HepG2 (cell line): ENCODE measurements around the gene LRIG1. TPM values are rescaled to one million over a fixed set of nuclear protein-coding genes. Genes with fewer than 3 reads are reported as not detected.

Experiments used
- ATAC-seq: fragments of 200-7000 bp; cut with Tn5 transposase; 3 replicates; pipeline ENCODE4 v1.9.1; 2020; ENCODE audit warnings: mild to moderate bottlenecking, moderate library complexity
- BruUV-seq: library from RNA; stranded (reverse); fragments of 400-500 nt; replicated peaks from 2 replicates; lab custom pipeline; 2021; lab: Mats Ljungman, UMichigan
- CTCF ChIA-PET: fragments of 300-600 bp; formaldehyde crosslinking; extraction: SDS; loops from one replicate; lab custom pipeline; 2021; ENCODE audit warnings: low total read pairs, inconsistent platforms, low intra/inter-chr PET ratio; lab: Yijun Ruan, JAX
- POLR2A ChIA-PET: fragments of 350-600 bp; sonication (Branson Sonifier 250); formaldehyde crosslinking; loops from one replicate; lab custom pipeline; 2020; ENCODE audit warnings: antibody characterized with exemption, inconsistent platforms; lab: Yijun Ruan, JAX
- DNase-seq: peaks from one replicate; pipeline ENCODE4 v3.0.0-alpha.2; 2015; ENCODE audit warnings: low spot score
- FAIRE-seq: peaks from 3 replicates; lab custom pipeline; 2011; peaks lifted over from hg19 to GRCh38; lab: Jason Lieb, UNC
- H2AFZ ChIP-seq: one replicate; pipeline ENCODE4 v1.6.1; 2011; ENCODE audit warnings: low read length, inconsistent platforms
- H3K27ac ChIP-seq: fragments of 300-600 bp; 3 replicates; pipeline ENCODE4 v1.8.0; 2011; ENCODE audit warnings: mixed run types, mild to moderate bottlenecking, mixed read lengths, low read length, inconsistent platforms; ENCODE audit not compliant: insufficient read depth; ENCODE audit errors: extremely low read length
- H3K27me3 ChIP-seq, 2 experiments: fragments of 200-600 bp in 1 of 2; 2 replicates in 1 of 2; 3 replicates in 1 of 2; pipeline versions ENCODE4 v1.6.0 to v1.8.0; 2011; ENCODE audit warnings: low read length in 2 of 2, mild to moderate bottlenecking in 2 of 2, moderate library complexity in 2 of 2, inconsistent platforms in 1 of 2; ENCODE audit not compliant: insufficient read depth in 2 of 2, control insufficient read depth in 1 of 2
- H3K36me3 ChIP-seq, 2 experiments: fragments of 200-600 bp in 1 of 2; replicated peaks in 1 of 2; 2 replicates in 1 of 2; 3 replicates in 1 of 2; pipeline versions ENCODE4 v1.5.1 to v1.8.0; 2011; ENCODE audit warnings: low read length in 2 of 2, inconsistent platforms in 1 of 2; ENCODE audit not compliant: insufficient read depth in 2 of 2, control insufficient read depth in 1 of 2
- H3K4me1 ChIP-seq: 2 replicates; pipeline ENCODE4 v1.5.1; 2012; ENCODE audit warnings: low read length, inconsistent platforms; ENCODE audit not compliant: insufficient read depth
- H3K4me2 ChIP-seq: 2 replicates; pipeline ENCODE4 v1.6.0; 2011; ENCODE audit warnings: low read depth, low read length, inconsistent platforms
- H3K4me3 ChIP-seq, 3 experiments: fragments of 200-600 bp in 1 of 3; sonication (generic), shearing (Covaris generic) in 1 of 3; replicated peaks in 1 of 3; 2 replicates each; pipeline ENCODE4 v1.5.1; 2011 to 2016; ENCODE audit warnings: low read length in 3 of 3, inconsistent platforms in 2 of 3, low read depth in 2 of 3, mild to moderate bottlenecking in 2 of 3, control low read depth in 1 of 3, mixed read lengths in 1 of 3; ENCODE audit not compliant: insufficient read depth in 1 of 3
- H3K79me2 ChIP-seq: one replicate; pipeline ENCODE4 v1.6.1; 2011; ENCODE audit warnings: low read length, inconsistent platforms; ENCODE audit not compliant: insufficient read depth
- H3K9ac ChIP-seq: 2 replicates; pipeline ENCODE4 v1.6.0; 2011; ENCODE audit warnings: mild to moderate bottlenecking, low read depth, low read length, inconsistent platforms; ENCODE audit not compliant: insufficient read depth
- H3K9me3 ChIP-seq: 2 replicates; pipeline ENCODE4 v1.5.1; 2012; ENCODE audit warnings: mild to moderate bottlenecking, low read length
- H4K20me1 ChIP-seq: 2 replicates; pipeline ENCODE4 v1.6.0; 2011; ENCODE audit warnings: inconsistent platforms, mild to moderate bottlenecking, low read length, moderate library complexity; ENCODE audit not compliant: insufficient read depth
- AGO1 ChIP-seq: fragments of 200-400 bp; formaldehyde crosslinking; IDR thresholded peaks from 2 replicates; pipeline ENCODE4 v1.6.1; 2017; ENCODE audit warnings: mild to moderate bottlenecking, low read depth, low read length, moderate library complexity; ENCODE audit not compliant: poor library complexity, severe bottlenecking
- ZNF280D ChIP-seq: sonication (generic); formaldehyde crosslinking; IDR thresholded peaks from 2 replicates; pipeline ENCODE4 v1.5.1; 2020; ENCODE audit warnings: mild to moderate bottlenecking, missing genetic modification reagents
- WGBS: methylation state at CpG from one replicate; pipeline ENCODE4 v1.1.6; 2017; ENCODE audit warnings: low lambda C conversion rate; 5-methylcytosine and 5-hydroxymethylcytosine counted together
- in situ Hi-C: cut with HindIII; loops from 2 replicates; pipeline ENCODE4 v1.10.0; 2017; ENCODE audit warnings: low pct_unique_long_range_greater_than_20kb; ENCODE audit not compliant: extremely low pct_ligation_motif_present
- intact Hi-C: fragments of 100-400 bp; cut with micrococcal nuclease; formaldehyde crosslinking; loops from one replicate; pipeline ENCODE4 v1.10.0; 2022; ENCODE audit not compliant: unreplicated experiment
- polyA plus RNA-seq, 8 experiments: library from polyadenylated mRNA; depleted of rRNA in 3 of 8; stranded (reverse) in 7 of 8; unstranded in 1 of 8; fragments of >200 nt; fragmentation: Illumina TruSeq in 4 of 8; extraction: Trizol in 4 of 8; gene quantifications; 2 replicates each; pipeline versions ENCODE4 v1.2.1 to v1.2.3, GENCODE V29; 2011 to 2016; ENCODE audit warnings: low read depth in 4 of 8, missing spikeins in 1 of 8, mixed read lengths in 1 of 8; ENCODE audit not compliant: insufficient read depth in 1 of 8
- total RNA-seq, 5 experiments: library from RNA; depleted of rRNA; stranded (reverse); fragments of >200 nt; fragmentation: Illumina TruSeq; extraction: Trizol; gene quantifications; 2 replicates each; pipeline ENCODE4 v1.2.3, GENCODE V29; 2016; ENCODE audit warnings: low read depth in 1 of 5

LRIG1 gene
- total and polyA plus RNA-seq, 2 of the 13 experiments (the other 11 are each of a cell fraction or from before 2014, with no cell fraction given), result 17.8 to 24.8 TPM

- H2AFZ ChIP-seq, result no peak overlapping the region
- DNase-seq (no peak), ATAC-seq (peak; percentile 25; the same call in 1 of the 3 replicates), FAIRE-seq (no peak)
- in situ Hi-C loops (no loop called here), intact Hi-C loops (loop anchor here (10.0 kb wide), 1 partner anchor 233 kb away; no protein-coding TSS in a partner anchor)
- no peaks in the 10 kb centered on the region for H3K79me2 ChIP-seq
- CTCF ChIA-PET, result no interaction called here
- H3K4me1 ChIP-seq, result peaks cover 27% of the 10 kb centered on the region
- H3K4me3 ChIP-seq, result no peak overlapping the region
- H3K9me3 ChIP-seq, result no peaks in the 10 kb centered on the region
- peaks cover 0 to 1% of the 10 kb centered on the region in 2 experiments; a peak in 1 of 5 replicates for H3K27me3 ChIP-seq
- BruUV-seq, result no TSS peak
- no peak overlapping the region for H3K27ac ChIP-seq
- H4K20me1 ChIP-seq, result no peaks in the 10 kb centered on the region
- H3K9ac ChIP-seq, result no peak overlapping the region
- WGBS, result 34% methylated on average over 8 of the region's 8 CpGs
- no peak overlapping the region for H3K4me2 ChIP-seq
- POLR2A ChIA-PET, result no interaction called here
- TF ChIP-seq AGO1 (no peak), ZNF280D (CRISPR knock-in tag) (no peak)
- no peaks in the 10 kb centered on the region for H3K36me3 ChIP-seq
Observed at GRCh38 chr3:66507423-66508260, 6.8 kb upstream of the LRIG1 start.
